Islet of Langerhans (tissue), 1 donor: Measurements from ENCODE around the gene TRIM2.

ENCODE experiments used
- FAIRE-seq: peaks from one replicate; lab custom pipeline; 2011; peaks lifted over from hg19 to GRCh38; lab: Jason Lieb, UNC

The TRIM2 gene

GRCh38 chr4:153248641-153249198, 44.5 kb downstream of the TRIM2 start:
- FAIRE-seq: no peak

GRCh38 chr4:153249199-153250041, 45.2 kb downstream of the TRIM2 start:
- peak; percentile 84 for FAIRE-seq

- peak; percentile 5 for FAIRE-seq
These were observed 47.9 kb downstream of the TRIM2 start for GRCh38 chr4:153252122-153252521.

DNA sequence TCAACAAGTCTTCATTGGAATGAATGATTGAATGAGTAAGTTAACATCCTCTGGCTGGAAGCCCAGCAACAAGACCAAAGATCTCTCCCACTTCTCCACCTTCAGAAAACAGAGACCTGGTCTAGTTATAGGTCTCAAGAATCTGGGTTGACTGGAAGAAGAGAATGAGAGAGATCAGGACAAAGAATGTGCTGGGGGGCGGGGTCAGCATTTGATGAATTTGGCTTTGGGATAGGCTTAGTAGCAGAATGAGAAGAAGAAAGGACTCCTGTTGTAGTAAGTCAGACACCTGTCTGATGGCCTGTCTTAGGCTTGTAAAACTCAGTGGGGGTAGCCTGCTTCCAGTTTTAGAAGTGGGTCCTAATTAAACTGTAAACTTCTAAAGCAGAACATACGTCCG, 51.0 kb downstream of the TRIM2 start:
- no peak for FAIRE-seq

GRCh38 chr4:153257151-153257620, 52.9 kb downstream of the TRIM2 start:
- FAIRE-seq: peak; percentile 61

GRCh38 chr4:153257991-153258390, 53.7 kb downstream of the TRIM2 start:
- no peak for FAIRE-seq

- FAIRE-seq: no peak
These were observed 54.5 kb downstream of the TRIM2 start for GRCh38 chr4:153258750-153259149.

DNA sequence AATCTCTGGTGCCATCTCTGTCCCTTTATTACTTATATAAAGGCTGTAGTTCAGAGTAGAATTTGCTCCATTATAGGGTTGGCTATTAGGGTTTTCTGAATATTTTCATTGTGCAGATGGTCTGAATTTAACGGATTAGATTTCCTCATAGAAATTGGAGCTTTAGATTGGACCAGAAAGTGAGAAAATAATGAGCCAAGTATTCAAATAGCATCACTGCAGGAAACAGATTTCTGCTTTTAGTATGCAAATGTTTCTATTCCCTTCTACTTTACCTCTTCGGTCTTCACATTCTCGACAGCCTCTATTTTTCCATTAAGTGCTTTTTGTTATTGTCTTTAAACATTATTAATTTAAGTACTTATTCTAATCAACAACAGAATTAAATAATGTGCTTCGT, 55.4 kb downstream of the TRIM2 start:
- FAIRE-seq: no peak

DNA sequence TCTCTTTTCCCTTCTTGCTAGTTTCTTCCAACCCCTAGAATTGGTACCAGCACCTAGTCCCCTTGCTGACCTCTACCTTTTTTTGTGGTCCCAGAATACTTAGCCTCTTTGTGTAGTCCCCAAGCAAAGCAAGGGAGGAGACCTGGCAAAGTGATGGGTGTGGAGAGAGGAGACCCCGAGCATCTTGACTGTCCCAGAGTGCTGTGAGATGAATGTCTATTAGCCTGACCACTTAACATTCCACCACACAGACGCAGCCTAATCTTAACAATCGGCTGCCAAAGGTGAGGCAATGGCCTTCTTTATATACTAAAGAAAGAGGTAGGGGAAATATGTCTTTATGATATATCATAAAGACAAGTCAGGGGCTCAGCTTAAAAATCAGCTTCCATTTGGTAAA, 55.9 kb downstream of the TRIM2 start:
- no peak for FAIRE-seq

DNA sequence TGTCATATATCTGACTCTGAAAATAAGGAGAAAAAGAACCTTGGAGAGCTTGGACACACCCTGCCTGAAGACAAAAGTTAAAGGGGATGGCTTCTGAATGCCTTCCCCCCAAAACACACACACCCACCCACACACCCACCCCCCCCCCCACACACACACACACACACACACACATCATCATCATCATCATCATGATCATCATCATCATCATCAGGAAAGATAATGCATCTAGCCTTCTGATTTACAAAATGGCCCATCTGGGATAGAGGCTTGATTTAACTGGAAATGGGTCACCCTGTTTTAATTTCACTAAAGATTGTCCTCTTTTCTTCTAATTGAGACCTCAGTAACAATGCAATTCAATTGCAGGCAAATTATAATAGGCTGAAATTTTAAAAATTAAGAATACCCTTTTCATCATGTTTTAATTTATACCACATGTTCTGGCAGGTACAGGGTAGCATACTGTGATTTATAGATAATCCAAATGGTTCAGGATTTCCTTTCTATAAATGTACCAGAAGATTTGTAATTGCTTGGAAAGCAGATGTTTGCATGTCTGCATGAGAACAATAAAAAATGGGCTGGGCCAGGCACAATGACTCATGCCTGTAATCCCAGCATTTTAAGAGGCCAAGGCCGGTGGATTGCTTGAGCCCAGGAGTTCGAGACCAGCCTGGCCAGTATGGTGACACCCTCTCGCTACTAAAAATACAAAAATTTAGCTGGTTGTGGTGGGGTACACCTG, 56.5 kb downstream of the TRIM2 start:
- no peak for FAIRE-seq

GRCh38 chr4:153261461-153261860, 57.2 kb downstream of the TRIM2 start:
- no peak for FAIRE-seq

- no peak for FAIRE-seq
These were observed 57.7 kb downstream of the TRIM2 start for GRCh38 chr4:153261914-153262313.

DNA sequence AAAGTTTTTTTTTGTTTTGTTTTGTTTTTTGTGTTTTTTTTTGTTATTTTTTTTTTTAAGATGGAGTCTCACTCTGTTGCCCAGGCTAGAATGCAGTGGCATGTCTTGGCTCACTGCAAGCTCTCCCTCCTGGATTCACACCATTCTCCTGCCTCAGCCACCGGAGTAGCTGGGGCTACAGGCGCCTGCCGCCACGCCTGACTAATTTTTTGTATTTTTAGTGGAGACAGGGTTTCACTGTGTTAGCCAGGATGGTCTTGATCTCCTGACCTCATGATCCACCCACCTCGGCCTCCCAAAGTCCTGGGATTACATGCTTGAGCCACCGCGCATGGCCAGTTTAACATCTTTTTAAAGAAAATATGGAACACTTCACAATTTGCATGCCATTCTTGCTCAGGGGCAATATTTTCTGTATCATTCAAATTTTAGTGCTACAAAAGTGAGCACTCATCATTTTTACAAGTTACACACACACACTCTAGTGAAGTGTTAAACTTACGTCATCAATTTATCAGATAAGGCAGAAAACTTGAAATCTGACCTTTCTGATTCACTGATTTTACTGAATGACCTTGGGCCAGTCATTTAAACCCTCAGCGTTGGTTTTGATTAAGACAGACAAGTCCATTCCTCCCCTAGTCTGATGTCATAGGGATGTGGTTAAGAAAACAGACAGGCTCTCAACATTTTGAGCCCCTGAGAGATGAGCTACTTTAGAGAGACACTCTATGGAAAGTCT, 61.2 kb downstream of the TRIM2 start:
- no peak for FAIRE-seq

- no peak for FAIRE-seq
These were observed 62.7 kb downstream of the TRIM2 start for GRCh38 chr4:153266988-153267387.

GRCh38 chr4:153267890-153268289, 63.6 kb downstream of the TRIM2 start:
- no peak for FAIRE-seq

GRCh38 chr4:153268295-153268694, 64.1 kb downstream of the TRIM2 start:
- FAIRE-seq: no peak

DNA sequence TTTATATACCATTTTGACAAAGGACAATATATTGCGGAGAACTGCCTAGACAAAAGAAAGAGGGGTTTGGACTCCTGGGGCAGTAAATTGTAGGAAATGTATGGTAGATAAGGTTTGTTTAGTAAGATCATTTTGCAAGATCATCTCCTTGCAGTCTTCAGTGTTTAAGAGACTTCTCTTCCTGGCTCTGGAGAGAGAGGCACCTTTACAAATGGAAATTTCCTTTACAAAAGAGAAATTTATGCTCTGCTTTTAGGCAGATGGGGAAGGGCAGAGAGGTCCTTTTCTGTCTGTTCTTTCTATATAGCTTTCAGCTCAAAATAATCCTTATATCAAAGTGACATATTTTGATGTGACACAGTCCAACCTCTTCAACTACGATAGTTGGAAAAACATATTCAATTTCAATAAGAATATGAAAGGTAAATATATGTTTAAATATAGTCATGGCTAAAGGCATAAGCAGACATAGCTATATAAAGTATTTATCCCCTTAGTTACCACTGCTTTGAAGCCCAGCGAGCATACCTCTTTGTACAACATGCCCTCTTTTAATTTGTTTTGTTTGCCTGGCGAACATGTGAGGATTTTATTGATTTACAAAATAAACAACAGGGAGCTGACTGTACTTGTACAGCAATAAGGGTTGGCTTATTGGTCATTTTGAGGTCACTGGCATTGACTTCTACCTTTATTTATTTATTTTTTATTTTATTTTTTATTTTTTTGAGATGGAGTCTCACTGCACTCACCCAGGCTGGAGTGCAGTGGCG, 65.2 kb downstream of the TRIM2 start:
- FAIRE-seq: peak; percentile 47

GRCh38 chr4:153270361-153270760, 66.1 kb downstream of the TRIM2 start:
- no peak for FAIRE-seq

DNA sequence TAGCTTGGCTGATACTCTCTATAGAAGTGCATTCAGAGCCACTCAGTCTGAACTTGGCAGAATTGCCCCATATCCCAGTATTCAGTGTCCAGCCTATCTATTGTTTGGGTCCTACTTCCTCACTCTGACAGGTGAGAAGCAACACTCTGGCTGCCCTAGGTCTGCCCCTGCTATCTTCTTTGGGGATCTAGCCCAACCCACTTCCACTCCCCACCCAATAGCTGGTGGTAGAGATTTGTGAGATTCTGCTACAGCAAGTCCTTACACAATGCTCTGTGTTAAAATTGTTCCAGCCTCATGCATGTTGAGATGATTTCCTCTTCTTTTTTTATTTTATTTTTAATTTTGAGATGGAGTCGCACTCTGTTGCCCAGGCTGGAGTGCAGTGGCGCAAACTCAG, 67.6 kb downstream of the TRIM2 start:
- FAIRE-seq: no peak

DNA sequence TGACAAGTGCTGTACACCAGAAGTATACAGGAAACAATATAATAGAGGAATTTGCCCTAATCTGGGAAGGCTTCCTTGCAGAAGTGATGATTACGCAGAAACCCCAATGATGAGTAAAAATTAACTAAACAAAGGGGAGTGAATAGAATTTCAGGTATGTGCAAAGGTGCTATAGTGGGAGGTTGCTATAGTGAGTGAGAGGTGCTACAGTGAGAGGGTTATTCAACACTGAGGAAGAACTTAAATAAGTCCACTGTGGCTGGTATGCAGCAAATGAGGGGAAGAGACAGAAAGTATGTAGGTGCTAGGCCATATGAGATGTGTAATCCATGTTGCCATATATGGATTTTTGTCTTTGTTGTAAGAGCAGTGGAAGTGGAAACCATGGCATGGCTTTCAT, 69.5 kb downstream of the TRIM2 start:
- no peak for FAIRE-seq

GRCh38 chr4:153274967-153275366, 70.7 kb downstream of the TRIM2 start:
- peak; percentile 84 for FAIRE-seq
